DND-41 (cell line): ENCODE data around the gene NDUFS6.

Experiments
- ATAC-seq: fragments of 200-7000 bp; cut with Tn5 transposase; 3 replicates; pipeline ENCODE4 v1.9.1; 2021; ENCODE audit warnings: low read depth; ENCODE audit not compliant: insufficient read depth
- DNase-seq: peaks from one replicate; pipeline ENCODE4 v3.0.0-alpha.2; 2020
- H2AFZ ChIP-seq: 2 replicates; pipeline ENCODE4 v1.6.0; 2012; ENCODE audit warnings: low read depth, low read length
- H3K27ac ChIP-seq: 2 replicates; pipeline ENCODE4 v1.5.1; 2012; ENCODE audit warnings: low read length, inconsistent platforms
- H3K27me3 ChIP-seq: fragments of 200-600 bp; sonication (generic); 2 replicates; pipeline ENCODE4 v1.6.0; 2012; ENCODE audit warnings: low read length, mild to moderate bottlenecking, inconsistent platforms; ENCODE audit not compliant: insufficient read depth, poor library complexity
- H3K36me3 ChIP-seq: 2 replicates; pipeline ENCODE4 v1.5.1; 2012; ENCODE audit warnings: low read length, inconsistent platforms; ENCODE audit not compliant: insufficient read depth
- H3K4me1 ChIP-seq: 2 replicates; pipeline ENCODE4 v1.5.1; 2012; ENCODE audit warnings: mild to moderate bottlenecking, low read length; ENCODE audit not compliant: insufficient read depth
- H3K4me2 ChIP-seq: 2 replicates; pipeline ENCODE4 v1.6.0; 2012; ENCODE audit warnings: mild to moderate bottlenecking, moderate library complexity, low read length, inconsistent platforms; ENCODE audit not compliant: insufficient read depth
- H3K4me3 ChIP-seq, 2 experiments: fragments of 200-600 bp in 1 of 2; shearing (Covaris generic) in 1 of 2; 2 replicates each; pipeline ENCODE4 v1.5.1; 2012 to 2016; ENCODE audit warnings: inconsistent platforms in 2 of 2, low read length in 2 of 2, mild to moderate bottlenecking in 2 of 2, low read depth in 1 of 2, moderate library complexity in 1 of 2
- H3K79me2 ChIP-seq: 2 replicates; pipeline ENCODE4 v1.6.0; 2012; ENCODE audit warnings: low read length, inconsistent platforms; ENCODE audit not compliant: insufficient read depth
- H3K9ac ChIP-seq: 2 replicates; pipeline ENCODE4 v1.6.0; 2012; ENCODE audit warnings: low read depth, mild to moderate bottlenecking, inconsistent platforms, low read length, moderate library complexity
- H3K9me3 ChIP-seq: 2 replicates; pipeline ENCODE4 v1.5.1; 2012; ENCODE audit warnings: low read length, moderate library complexity, mild to moderate bottlenecking, inconsistent platforms; ENCODE audit not compliant: insufficient read depth, severe bottlenecking
- H4K20me1 ChIP-seq: 2 replicates; pipeline ENCODE4 v1.6.0; 2012; ENCODE audit warnings: low read length; ENCODE audit not compliant: insufficient read depth
- CTCF ChIP-seq: IDR thresholded peaks from 2 replicates; pipeline ENCODE4 v1.5.1; 2012; ENCODE audit warnings: borderline replicate concordance, low read length, moderate library complexity, mild to moderate bottlenecking; ENCODE audit not compliant: poor library complexity, severe bottlenecking; ENCODE audit errors: extremely low read depth
- EZH2 ChIP-seq: IDR thresholded peaks from 3 replicates; pipeline ENCODE4 v1.6.1; 2012; ENCODE audit warnings: borderline replicate concordance, low read depth, mild to moderate bottlenecking, moderate library complexity, low read length, inconsistent platforms; ENCODE audit not compliant: severe bottlenecking

The NDUFS6 gene

GRCh38 chr5:1823381-1824034 is 22.3 kb downstream of the NDUFS6 start:
- H3K4me3 ChIP-seq, result no peak overlapping the region
- H3K79me2 ChIP-seq, result no peaks in the 10 kb centered on the region
- TF ChIP-seq CTCF (no peak), EZH2 (no peak)
- no peak overlapping the region for H2AFZ ChIP-seq
- no peak overlapping the region for H3K4me2 ChIP-seq
- H3K27me3 ChIP-seq, result no peaks in the 10 kb centered on the region
- H3K9me3 ChIP-seq, result no peaks in the 10 kb centered on the region
- H3K4me1 ChIP-seq, result no peaks in the 10 kb centered on the region
- peaks cover 72% of the 10 kb centered on the region for H3K36me3 ChIP-seq
- H4K20me1 ChIP-seq, result peaks cover 10% of the 10 kb centered on the region
- no peak for DNase-seq
- no peak overlapping the region for H3K27ac ChIP-seq
- no peak for ATAC-seq
- H3K9ac ChIP-seq, result no peak overlapping the region

- DNase-seq, result no peak
- Histone ChIP-seq H3K36me3 (peaks cover 65% of the 10 kb centered on the region), H3K27me3 (no peaks in the 10 kb centered on the region)
Observed at GRCh38 chr5:1824109-1824821, 23.1 kb downstream of the NDUFS6 start.

GRCh38 chr5:1824903-1825841 is 24.0 kb downstream of the NDUFS6 start:
- Histone ChIP-seq H4K20me1 (peaks cover 10% of the 10 kb centered on the region), H3K27ac (no peak overlapping the region), H3K9me3 (no peaks in the 10 kb centered on the region), H3K79me2 (no peaks in the 10 kb centered on the region), H3K4me3 (no peak overlapping the region), H3K27me3 (no peaks in the 10 kb centered on the region), H2AFZ (no peak overlapping the region), H3K9ac (no peak overlapping the region), H3K4me1 (no peaks in the 10 kb centered on the region), H3K4me2 (no peak overlapping the region), H3K36me3 (peaks cover 57% of the 10 kb centered on the region)
- DNase-seq (no peak), ATAC-seq (no peak)
- TF ChIP-seq EZH2, result no peak
- TF ChIP-seq CTCF, result no peak

More at GRCh38 chr5:1824109-1824821, 23.1 kb downstream of the NDUFS6 start:
- Histone ChIP-seq H3K27ac (no peak overlapping the region), H3K4me1 (no peaks in the 10 kb centered on the region), H4K20me1 (peaks cover 10% of the 10 kb centered on the region), H3K9me3 (no peaks in the 10 kb centered on the region), H2AFZ (no peak overlapping the region), H3K9ac (no peak overlapping the region), H3K79me2 (no peaks in the 10 kb centered on the region), H3K4me3 (no peak overlapping the region), H3K4me2 (no peak overlapping the region)
- TF ChIP-seq EZH2 (no peak), CTCF (peak; percentile 12)
- no peak for ATAC-seq
